HTERT RPE-1 (cell line): Measurements from ENCODE around the gene EXD3.

ENCODE experiments used
- in situ Hi-C: fragments of 300-500 bp; cut with MboI; formaldehyde crosslinking; loops from 4 replicates; pipeline ENCODE4 v1.14.3; 2020; ENCODE audit warnings: low sequenced_read_pairs

Gene EXD3

GRCh38 chr9:137432687-137433348 is 9.9 kb upstream of the EXD3 start:
- in situ Hi-C loops, result no loop called here

GRCh38 chr9:137431416-137431931 is 8.5 kb upstream of the EXD3 start:
- in situ Hi-C loops, result no loop called here

GRCh38 chr9:137430723-137431415 is 7.9 kb upstream of the EXD3 start:
- in situ Hi-C loops, result no loop called here

DNA sequence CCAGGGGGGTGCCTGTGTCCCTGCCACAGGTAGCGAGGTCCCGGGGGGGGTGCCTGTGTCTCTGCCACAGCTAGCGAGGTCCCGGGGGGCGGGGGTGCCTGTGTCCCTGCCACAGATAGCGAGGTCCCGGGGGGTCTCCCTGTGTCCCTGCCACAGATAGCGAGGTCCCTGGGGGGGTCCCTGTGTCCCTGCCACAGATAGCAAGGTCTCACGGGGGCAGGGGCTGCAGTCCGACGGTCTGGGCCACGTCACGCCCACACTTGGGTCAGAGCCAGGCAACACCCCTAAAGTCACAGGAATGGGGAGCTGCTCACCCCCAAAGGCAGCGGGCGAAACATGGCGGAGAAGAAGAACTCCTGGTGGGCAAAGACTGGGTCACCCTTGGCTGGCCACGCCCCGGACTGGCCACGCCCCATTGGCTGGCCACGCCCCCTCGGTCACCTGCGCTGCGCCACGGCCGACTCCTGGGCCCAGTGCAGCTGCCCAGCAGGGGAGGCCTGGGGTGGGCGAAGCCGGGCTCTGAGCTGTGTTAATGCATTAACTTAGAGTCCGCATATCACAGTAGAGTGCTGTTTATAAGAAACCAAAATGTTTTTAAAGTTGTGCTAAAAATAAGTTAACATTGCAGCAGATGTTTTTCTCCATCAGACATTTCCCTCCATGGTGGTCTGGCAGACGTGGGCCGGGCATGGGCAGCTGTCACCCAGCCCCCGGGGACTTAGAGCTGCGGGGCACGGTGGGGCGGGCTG is 7.2 kb upstream of the EXD3 start:
- in situ Hi-C loops, result no loop called here

- in situ Hi-C loops, result no loop called here
These were observed 6.6 kb upstream of the EXD3 start for GRCh38 chr9:137429546-137429890.

GRCh38 chr9:137428841-137429545 is 6.0 kb upstream of the EXD3 start:
- in situ Hi-C loops, result no loop called here

DNA sequence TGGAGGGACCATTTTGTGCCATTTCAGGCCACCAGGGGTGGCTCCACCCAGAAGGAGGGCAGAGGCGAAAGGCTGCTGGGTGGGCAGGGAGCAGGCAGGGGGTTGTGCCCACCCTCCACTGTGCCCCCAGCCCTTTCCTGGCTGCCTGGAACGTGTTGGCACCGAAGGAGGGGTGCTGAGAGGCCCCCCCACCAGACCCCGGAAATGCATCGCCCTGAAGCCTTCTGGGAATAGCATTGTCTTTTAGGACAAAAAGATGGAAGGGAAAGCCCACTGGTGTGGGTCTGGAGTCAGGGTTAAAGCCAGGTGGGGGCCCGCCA is 5.3 kb upstream of the EXD3 start:
- in situ Hi-C loops, result no loop called here

DNA sequence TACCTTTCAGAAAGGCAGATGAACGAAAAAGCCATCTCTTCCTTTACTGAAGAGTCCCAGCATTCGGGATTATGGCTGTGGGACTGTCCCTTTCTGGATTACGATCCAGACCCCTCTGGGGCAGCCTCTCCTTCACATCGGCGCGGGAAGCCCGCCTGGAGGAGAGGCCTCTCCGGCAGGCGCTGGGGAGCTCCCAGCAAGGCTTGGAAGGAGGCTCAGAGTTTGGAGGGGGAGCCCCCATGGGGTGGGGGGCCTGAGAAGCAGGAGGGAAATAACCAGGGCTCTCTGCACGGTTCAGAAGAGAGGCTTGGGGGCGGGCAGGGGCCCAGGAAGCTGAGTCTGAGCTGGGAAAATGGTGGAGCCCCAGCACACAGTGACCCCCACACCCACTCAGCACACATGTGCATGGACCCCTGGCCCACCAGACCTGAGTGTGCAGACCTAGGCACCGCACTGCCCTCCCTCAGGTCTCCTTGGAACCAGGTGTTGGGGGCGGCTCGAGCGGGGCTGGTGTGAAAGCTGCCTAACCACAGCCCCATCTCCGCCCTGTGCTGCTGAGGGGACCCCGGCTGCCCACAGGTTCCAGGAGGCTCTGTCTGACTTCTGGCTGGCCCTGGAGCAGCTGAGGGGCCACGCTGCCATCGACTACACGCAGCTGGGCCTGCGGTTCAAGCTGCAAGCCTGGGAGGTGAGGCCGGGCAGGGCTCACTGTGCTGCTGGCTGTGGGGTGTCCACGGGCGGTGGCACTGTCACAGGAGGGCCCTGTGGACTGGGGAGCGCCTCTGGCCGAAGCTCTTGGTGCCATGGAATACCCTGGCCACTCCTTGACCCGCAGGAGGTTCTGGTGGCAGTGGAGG is 4.7 kb upstream of the EXD3 start:
- in situ Hi-C loops, result no loop called here

DNA sequence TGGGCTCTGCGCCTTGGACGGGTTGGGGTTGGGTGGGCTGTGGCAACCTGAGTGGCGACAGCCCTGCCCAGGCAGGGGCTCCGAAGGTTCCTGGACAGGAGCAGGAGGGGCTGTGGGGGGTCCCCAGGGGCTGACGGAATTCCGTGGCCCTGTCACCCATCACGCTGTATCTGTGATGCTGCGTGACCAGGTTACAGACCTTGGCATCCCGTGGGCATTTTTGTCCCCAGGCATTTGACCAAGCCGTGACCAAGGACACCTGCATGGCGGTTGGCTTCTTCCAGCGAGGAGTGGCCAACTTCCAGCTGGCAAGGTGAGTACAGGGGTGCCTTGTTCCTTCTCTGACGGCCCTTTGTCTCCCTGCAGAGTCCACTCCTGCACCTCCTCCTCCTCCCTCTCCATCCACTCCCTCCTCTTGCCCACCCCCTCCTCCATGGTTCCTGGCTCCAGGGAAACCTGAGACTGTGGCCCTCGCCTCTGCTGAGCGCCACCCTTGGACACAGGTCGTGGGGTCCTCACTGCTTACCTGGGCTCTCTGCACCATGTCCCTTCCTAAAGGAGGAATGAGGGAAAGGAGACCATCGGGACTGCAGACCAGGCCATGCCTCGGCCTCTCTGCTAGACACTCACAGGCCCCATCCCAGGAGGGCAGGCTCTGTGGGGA is 3.2 kb upstream of the EXD3 start:
- in situ Hi-C loops, result no loop called here

- in situ Hi-C loops, result no loop called here
These were observed 741 bp upstream of the EXD3 start for GRCh38 chr9:137423514-137424291.

DNA sequence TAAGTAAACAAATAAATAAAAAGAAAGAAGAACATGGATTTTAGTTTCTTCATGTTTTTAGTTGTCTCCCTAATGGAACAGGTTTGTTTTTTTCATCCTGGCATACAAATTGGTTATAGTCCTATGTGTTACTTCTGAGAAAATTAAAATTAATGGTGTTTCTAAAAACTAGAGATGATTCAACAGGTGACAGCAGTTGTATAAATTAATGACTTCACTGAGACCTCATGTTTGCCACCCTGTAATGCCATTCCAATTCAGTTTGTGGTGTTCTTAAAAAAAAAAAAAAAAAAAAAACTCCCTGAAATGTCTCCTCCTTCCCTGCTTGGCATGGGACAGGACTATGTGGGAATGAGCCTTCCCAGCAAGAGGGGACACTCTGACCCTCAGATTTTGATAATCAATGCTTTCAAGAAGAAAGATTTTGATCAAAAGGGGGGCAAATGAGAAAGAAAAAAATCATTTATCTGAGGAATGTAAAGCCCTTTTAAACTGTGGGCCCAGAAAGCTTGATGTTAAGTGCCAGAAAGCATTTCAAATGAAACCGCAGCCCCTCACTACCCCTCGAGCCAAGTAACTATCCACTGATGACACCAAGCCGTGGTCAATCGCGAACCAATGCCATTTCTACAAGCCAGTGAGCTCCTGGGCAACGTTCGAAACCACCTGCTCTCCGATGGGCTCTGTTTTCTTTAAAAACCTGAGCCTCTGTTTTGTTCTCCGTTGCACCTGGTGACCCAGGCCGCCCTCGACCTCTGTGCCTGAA is 941 bp downstream of the EXD3 start:
- in situ Hi-C loops, result no loop called here

DNA sequence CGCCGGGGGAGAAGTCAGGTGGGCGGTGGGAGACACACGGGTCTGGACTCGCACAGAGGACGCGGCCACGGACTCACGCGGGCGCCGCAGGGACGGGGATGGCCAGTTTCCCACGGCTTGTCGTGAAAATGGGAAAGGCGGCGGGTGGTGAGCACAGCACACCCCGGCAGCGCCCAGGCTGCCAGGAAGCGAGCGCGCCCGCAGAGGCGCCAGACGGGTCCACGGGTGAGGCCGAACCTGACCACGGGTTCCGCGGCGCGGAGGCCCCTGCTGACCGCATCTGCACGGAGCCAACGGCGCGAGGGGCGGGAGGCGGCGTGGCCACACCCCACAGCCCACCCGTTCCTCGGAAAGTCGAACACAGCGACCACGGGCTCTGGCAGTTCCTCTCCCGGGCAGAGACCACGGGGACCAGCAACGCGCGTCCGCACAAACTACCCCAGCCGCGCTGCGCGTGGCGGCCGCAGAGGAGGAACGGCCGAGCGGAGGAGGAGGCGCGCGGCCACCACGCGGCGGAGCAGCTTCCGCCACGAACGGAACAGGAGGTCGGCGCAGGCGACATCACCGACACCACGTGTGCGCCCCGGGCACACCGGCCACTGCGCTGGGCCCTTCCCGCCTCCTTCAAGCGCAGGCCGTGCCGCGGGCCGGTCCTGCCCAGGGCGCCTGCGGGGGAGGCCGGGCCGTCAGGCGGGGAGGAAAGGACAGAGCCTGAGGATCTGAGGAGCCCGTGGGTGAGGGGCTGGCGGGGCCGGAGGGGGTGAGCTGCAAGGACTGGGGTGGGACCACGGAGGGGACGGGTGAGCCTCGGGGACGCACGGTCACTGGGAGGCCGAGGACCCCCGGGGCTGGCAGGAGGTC is 5.6 kb downstream of the EXD3 start:
- in situ Hi-C loops, result no loop called here

DNA sequence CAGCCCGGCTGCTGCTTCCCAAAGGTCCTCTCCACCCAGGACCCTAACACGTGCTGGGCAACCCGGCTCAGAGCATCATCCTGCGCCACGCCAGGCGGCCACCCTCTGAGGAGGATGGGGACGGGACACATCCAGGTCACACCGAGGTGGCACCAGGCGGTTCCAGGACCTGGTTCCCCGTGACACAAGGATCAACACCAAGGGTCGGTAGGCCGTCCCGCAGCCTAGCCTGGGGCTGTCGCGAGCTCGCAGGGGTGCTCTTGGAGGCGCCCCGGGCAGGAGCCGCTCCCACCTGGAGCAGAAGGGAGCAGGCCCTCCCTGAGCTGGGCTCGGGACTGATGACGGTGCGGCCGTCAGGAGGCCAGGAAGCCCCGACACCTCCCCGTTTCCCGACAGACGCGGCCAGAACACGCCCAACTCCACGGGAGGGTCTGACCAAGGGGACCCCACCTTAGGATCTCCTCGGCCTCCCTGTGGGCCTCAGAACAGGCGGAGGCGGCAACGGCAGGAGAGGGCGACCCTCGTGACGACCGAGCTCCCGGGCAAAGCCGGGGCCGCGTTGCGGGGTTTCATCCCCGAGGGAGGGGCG is 6.3 kb downstream of the EXD3 start:
- in situ Hi-C loops, result no loop called here

DNA sequence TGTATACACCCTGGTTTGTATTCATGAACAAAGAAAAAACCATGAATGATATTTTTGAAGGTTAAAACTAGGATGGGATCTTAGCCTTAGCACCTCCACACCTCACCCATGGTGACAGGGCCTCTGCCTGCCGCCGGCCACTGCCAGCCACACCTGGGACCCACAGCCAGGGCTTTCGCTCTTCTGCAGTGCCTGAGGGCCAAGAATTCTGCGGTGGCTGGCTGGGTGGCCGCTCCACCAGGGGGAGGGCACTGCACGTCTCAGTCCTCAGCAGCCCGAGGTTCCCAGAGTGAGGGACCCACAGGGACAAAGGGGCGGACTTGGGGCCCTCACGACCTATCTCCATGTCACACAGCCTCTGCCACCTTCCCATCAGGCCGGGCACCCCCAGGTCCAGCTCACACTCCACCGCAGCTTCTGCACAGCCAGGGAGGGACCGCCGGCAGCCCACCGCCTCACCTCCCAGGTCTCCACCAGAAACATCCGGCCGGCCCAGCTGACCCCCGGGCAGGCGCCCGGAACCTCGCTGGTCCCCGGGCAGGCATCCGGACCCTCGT is 6.9 kb downstream of the EXD3 start:
- in situ Hi-C loops, result no loop called here

DNA sequence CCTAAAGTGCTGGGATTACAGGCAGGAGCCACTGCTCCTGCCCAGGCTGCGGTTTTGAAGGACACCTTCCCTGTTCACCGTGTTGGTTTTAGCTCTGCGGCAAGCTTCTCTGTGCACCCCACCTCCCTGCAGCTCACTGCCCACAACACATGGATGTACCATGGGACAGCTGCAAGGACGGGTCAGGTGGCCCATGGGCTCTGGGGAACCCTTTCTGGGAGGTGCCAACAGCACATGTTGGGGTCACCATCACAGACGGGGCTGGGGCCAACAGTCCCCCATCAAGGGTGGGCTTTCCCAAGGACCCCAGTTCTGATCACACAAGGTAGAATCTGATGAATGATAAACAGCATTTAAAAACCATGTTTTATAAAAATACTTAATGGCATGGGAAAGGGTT is 7.5 kb downstream of the EXD3 start:
- in situ Hi-C loops, result no loop called here

GRCh38 chr9:137412431-137412830 is 10.5 kb downstream of the EXD3 start:
- in situ Hi-C loops, result no loop called here
